ENCODE results near the gene CDK2AP2.

DNA sequence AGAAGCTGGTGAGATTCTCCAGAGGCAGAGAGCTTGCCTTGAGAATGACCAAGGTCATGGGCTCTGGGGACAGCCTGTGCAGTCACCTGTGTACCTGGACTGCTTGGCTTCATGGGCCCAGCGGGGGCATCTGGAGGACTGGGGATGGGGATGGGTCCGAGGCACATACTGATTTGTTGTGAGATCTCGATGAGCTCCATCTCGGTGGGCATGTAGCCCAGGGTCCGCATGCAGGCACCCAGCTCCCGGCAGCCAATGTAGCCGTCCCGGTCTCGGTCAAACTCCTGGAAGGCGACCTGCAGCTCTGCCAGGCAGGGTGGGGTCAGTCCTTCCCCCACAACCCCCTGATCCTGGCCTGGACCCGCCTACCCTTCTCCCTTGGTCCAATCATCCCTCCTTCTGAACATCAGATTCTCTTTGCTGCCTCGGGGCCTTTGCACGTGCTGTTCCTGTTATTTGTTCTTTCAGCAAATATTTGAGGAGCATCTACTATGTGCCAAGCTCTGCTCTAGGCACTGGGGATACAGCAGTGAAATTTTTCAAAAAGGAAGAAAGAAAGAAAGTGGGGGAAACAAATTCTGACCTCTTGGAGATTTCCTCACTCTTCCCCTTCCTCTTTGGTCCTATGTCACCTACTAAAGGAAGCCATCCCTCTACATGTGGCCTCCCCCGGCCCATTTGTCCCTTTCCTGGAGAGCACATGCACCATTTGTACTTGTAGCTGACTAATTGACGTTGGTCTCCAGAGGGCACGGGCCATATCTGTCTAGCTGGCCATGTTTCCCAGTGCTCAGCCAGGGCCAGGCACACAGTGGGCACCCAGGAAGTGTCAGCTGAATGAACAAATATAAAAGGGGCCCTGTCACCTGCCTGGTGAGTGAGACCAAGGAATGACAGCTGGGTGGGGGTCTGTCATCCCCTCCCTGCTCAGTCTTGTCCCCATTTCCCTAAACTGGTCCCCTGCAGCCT is 13.2 kb upstream of the CDK2AP2 start:
- no peak for TF ChIP-seq CTCF (IDR thresholded peaks at IDR 0.05; ENCODE audit: low read length)
- TF ChIP-seq EZH2 (IDR thresholded peaks at IDR 0.05; ENCODE audit: borderline replicate concordance, low read length) = no peak
